DOHH2 (cell line): Measurements from ENCODE around the gene PCP4L1.

Source experiments
- H3F3A ChIP-seq: fragments of 200-600 bp; sonication (generic), shearing (Covaris generic); 2 replicates; pipeline ENCODE4 v1.6.0; 2016; ENCODE audit warnings: antibody characterized with exemption, mild to moderate bottlenecking; ENCODE audit not compliant: control insufficient read depth, insufficient read depth
- H3K27ac ChIP-seq: fragments of 200-600 bp; sonication (generic); 2 replicates; pipeline ENCODE4 v1.5.1; 2014; ENCODE audit warnings: low read depth, mild to moderate bottlenecking, low read length, moderate library complexity
- H3K27me3 ChIP-seq: fragments of 200-600 bp; sonication (generic); 2 replicates; pipeline ENCODE4 v1.6.1; 2014; ENCODE audit warnings: mild to moderate bottlenecking, low read length, mixed read lengths; ENCODE audit not compliant: control insufficient read depth
- H3K36me3 ChIP-seq: fragments of 200-600 bp; sonication (generic); 2 replicates; pipeline ENCODE4 v1.6.1; 2014; ENCODE audit warnings: mild to moderate bottlenecking, low read length, moderate library complexity, mixed read lengths; ENCODE audit not compliant: control insufficient read depth
- H3K4me1 ChIP-seq: fragments of 200-600 bp; sonication (generic); 2 replicates; pipeline ENCODE4 v1.6.1; 2014; ENCODE audit warnings: mild to moderate bottlenecking, low read length, mixed read lengths; ENCODE audit not compliant: control insufficient read depth
- H3K4me2 ChIP-seq: fragments of 200-600 bp; sonication (generic); 2 replicates; pipeline ENCODE4 v1.6.0; 2014; ENCODE audit warnings: mild to moderate bottlenecking, low read length, moderate library complexity
- H3K4me3 ChIP-seq: fragments of 200-600 bp; sonication (generic); 2 replicates; pipeline ENCODE4 v1.5.1; 2014; ENCODE audit warnings: mild to moderate bottlenecking, low read length, mixed read lengths
- H3K79me2 ChIP-seq: fragments of 200-600 bp; sonication (generic); 2 replicates; pipeline ENCODE4 v1.6.1; 2014; ENCODE audit warnings: mild to moderate bottlenecking, low read length, mixed read lengths; ENCODE audit not compliant: control insufficient read depth
- H3K9me2 ChIP-seq: fragments of 200-600 bp; sonication (generic); replicated peaks from 2 replicates; pipeline ENCODE4 v1.6.1; 2014; ENCODE audit warnings: mild to moderate bottlenecking, low read length, mixed read lengths; ENCODE audit not compliant: control insufficient read depth
- H3K9me3 ChIP-seq: fragments of 200-600 bp; sonication (generic); 2 replicates; pipeline ENCODE4 v1.6.1; 2014; ENCODE audit warnings: antibody characterized with exemption, low read length, mixed read lengths; ENCODE audit not compliant: control insufficient read depth, insufficient read depth
- H4K20me1 ChIP-seq: fragments of 200-600 bp; sonication (generic); 2 replicates; pipeline ENCODE4 v1.6.0; 2014; ENCODE audit warnings: low read depth, mild to moderate bottlenecking, antibody characterized with exemption, low read length, moderate library complexity; ENCODE audit not compliant: control insufficient read depth, insufficient read depth
- CTCF ChIP-seq: fragments of 200-600 bp; sonication (generic); IDR thresholded peaks from one replicate; pipeline ENCODE4 v1.5.1; 2014; ENCODE audit warnings: antibody characterized with exemption, mild to moderate bottlenecking, low read depth, low read length; ENCODE audit not compliant: poor library complexity, severe bottlenecking
- EZH2phosphoT487 ChIP-seq: fragments of 200-600 bp; sonication (generic); IDR thresholded peaks from 2 replicates; pipeline ENCODE4 v1.6.1; 2017; ENCODE audit warnings: borderline replicate concordance, mild to moderate bottlenecking, antibody characterized with exemption, low read length, moderate library complexity, mixed read lengths

The PCP4L1 gene

GRCh38 chr1:161215076-161215475 lies 43.5 kb upstream of the PCP4L1 start, which contains the start of gene FCER1G:
TSS of gene FCER1G (plus strand) at chr1:161215295. CDS start at chr1:161215322, 27 bp downstream.
- no peaks in the 10 kb centered on the region for H4K20me1 ChIP-seq
- no peaks in the 10 kb centered on the region for H3K9me2 ChIP-seq
- peaks cover 29% of the 10 kb centered on the region for H3K4me1 ChIP-seq
- H3K79me2 ChIP-seq: no peaks in the 10 kb centered on the region
- peaks cover 3% of the 10 kb centered on the region for H3F3A ChIP-seq
- H3K4me3 ChIP-seq: no peak within 1 kb of the TSS
- no peaks in the 10 kb centered on the region for H3K27me3 ChIP-seq
- H3K27ac ChIP-seq: no peak within 1 kb of the TSS
- H3K36me3 ChIP-seq: peaks cover 43% of the 10 kb centered on the region
- H3K4me2 ChIP-seq: no peak within 1 kb of the TSS
- no peaks in the 10 kb centered on the region for H3K9me3 ChIP-seq
- TF ChIP-seq EZH2phosphoT487 (no peak), CTCF (no peak)

- Histone ChIP-seq H3K9me3 (no peaks in the 10 kb centered on the region), H3K27ac (no peak overlapping the region), H3K4me1 (peaks cover 28% of the 10 kb centered on the region), H3F3A (peaks cover 3% of the 10 kb centered on the region), H3K4me3 (no peak overlapping the region), H3K4me2 (peak overlapping the region; percentile 42), H3K79me2 (no peaks in the 10 kb centered on the region), H3K27me3 (no peaks in the 10 kb centered on the region), H3K36me3 (peaks cover 22% of the 10 kb centered on the region), H3K9me2 (no peaks in the 10 kb centered on the region), H4K20me1 (no peaks in the 10 kb centered on the region)
- TF ChIP-seq CTCF (no peak), EZH2phosphoT487 (no peak)
Observed at GRCh38 chr1:161216945-161217712, 41.4 kb upstream of the PCP4L1 start.

- no peaks in the 10 kb centered on the region for H3K79me2 ChIP-seq
- H3K27me3 ChIP-seq: no peaks in the 10 kb centered on the region
- no peaks in the 10 kb centered on the region for H4K20me1 ChIP-seq
- no peak overlapping the region for H3K27ac ChIP-seq
- peak overlapping the region; percentile 42 for H3K4me2 ChIP-seq
- H3K36me3 ChIP-seq: peaks cover 17% of the 10 kb centered on the region
- H3K4me3 ChIP-seq: no peak overlapping the region
- no peaks in the 10 kb centered on the region for H3K9me3 ChIP-seq
- H3K4me1 ChIP-seq: peaks cover 28% of the 10 kb centered on the region
- H3K9me2 ChIP-seq: no peaks in the 10 kb centered on the region
- TF ChIP-seq EZH2phosphoT487: no peak
- TF ChIP-seq CTCF: no peak
- H3F3A ChIP-seq: peaks cover 3% of the 10 kb centered on the region
Observed at GRCh38 chr1:161217831-161218230, 40.7 kb upstream of the PCP4L1 start.
